Measurements from ENCODE around the gene FMN1.
A peak's percentile ranks its signal among the peaks of the same experiment; 100 is the strongest.

DNA sequence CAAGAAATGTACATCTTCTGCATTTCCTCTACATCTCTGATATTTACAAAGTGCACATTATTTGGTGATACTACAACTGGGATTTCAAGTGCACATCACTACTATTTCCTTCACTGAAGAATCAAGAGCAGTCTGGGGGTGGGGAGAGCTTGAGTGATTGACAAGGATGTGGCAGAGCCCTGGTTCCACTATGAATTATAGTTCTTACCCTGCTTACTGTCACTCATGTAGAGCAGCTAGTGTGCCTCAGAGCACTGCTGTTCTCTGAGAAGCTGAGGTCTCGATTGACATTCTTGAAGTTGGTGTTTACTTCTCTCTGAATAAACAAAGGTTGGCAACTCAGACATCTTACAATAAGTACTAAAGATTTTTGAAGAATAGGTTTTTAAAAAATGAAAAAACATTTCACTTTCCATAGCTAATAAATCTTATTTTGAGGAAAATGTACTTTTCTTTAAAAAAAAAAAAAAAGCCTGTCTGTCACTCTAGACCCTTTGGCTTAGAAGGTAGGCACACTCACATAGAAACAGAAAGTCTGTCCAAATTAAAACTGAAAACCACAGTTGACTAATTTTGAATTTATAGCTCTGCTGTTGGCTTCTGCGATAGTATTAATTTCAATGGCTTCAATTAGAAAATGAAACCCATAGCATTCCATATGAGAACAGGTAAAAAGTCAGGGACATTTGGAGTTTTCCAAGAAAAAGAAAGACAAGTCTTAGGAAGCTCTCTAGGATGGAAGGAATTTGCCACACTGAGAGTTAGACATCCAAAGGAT lies 471.2 kb downstream of the FMN1 start:
- TF ChIP-seq, protein P1, sequence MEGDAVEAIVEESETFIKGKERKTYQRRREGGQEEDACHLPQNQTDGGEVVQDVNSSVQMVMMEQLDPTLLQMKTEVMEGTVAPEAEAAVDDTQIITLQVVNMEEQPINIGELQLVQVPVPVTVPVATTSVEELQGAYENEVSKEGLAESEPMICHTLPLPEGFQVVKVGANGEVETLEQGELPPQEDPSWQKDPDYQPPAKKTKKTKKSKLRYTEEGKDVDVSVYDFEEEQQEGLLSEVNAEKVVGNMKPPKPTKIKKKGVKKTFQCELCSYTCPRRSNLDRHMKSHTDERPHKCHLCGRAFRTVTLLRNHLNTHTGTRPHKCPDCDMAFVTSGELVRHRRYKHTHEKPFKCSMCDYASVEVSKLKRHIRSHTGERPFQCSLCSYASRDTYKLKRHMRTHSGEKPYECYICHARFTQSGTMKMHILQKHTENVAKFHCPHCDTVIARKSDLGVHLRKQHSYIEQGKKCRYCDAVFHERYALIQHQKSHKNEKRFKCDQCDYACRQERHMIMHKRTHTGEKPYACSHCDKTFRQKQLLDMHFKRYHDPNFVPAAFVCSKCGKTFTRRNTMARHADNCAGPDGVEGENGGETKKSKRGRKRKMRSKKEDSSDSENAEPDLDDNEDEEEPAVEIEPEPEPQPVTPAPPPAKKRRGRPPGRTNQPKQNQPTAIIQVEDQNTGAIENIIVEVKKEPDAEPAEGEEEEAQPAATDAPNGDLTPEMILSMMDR (IDR thresholded peaks at IDR 0.05; ENCODE audit: poor library complexity, severe bottlenecking): no peak
- TF ChIP-seq, protein P2, sequence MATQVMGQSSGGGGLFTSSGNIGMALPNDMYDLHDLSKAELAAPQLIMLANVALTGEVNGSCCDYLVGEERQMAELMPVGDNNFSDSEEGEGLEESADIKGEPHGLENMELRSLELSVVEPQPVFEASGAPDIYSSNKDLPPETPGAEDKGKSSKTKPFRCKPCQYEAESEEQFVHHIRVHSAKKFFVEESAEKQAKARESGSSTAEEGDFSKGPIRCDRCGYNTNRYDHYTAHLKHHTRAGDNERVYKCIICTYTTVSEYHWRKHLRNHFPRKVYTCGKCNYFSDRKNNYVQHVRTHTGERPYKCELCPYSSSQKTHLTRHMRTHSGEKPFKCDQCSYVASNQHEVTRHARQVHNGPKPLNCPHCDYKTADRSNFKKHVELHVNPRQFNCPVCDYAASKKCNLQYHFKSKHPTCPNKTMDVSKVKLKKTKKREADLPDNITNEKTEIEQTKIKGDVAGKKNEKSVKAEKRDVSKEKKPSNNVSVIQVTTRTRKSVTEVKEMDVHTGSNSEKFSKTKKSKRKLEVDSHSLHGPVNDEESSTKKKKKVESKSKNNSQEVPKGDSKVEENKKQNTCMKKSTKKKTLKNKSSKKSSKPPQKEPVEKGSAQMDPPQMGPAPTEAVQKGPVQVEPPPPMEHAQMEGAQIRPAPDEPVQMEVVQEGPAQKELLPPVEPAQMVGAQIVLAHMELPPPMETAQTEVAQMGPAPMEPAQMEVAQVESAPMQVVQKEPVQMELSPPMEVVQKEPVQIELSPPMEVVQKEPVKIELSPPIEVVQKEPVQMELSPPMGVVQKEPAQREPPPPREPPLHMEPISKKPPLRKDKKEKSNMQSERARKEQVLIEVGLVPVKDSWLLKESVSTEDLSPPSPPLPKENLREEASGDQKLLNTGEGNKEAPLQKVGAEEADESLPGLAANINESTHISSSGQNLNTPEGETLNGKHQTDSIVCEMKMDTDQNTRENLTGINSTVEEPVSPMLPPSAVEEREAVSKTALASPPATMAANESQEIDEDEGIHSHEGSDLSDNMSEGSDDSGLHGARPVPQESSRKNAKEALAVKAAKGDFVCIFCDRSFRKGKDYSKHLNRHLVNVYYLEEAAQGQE (IDR thresholded peaks at IDR 0.05; ENCODE audit: borderline replicate concordance): peak; percentile 23
- TF ChIP-seq POLR2AphosphoS5 (IDR thresholded peaks at IDR 0.05) (peak; percentile 50), EP300 (conservative IDR thresholded peaks at IDR 0.05; ENCODE audit: poor library complexity, severe bottlenecking) (peak; percentile 83), RAD21 (conservative IDR thresholded peaks at IDR 0.05) (no peak), EZH2 (IDR thresholded peaks at IDR 0.05; ENCODE audit: borderline replicate concordance, insufficient read depth, low read length, poor library complexity, severe bottlenecking) (no peak), TAF1 (IDR thresholded peaks at IDR 0.05; ENCODE audit: low read depth) (no peak), SMC3 (conservative IDR thresholded peaks at IDR 0.05; ENCODE audit: poor library complexity) (no peak)
